Measurements from ENCODE around the gene CWF19L1.
"Not testable (repeated sequence)": the region's sequence is repeated elsewhere in the genome, so short reads cannot be mapped to it uniquely, and the experiment has no call there.

The CWF19L1 gene

GRCh38 chr10:100267239-100268104 lies at the start of gene CWF19L1:
TSS of gene CWF19L1 (minus strand) at chr10:100267638. CDS start at chr10:100267593, 45 bp downstream.
- peak; percentile 49 to 57 (median 53) for DNase-seq (ENCODE audit: low read depth in 3 of 3)

- no peak for DNase-seq (ENCODE audit: low read depth in 3 of 3)
Observed at GRCh38 chr10:100315615-100316014, 48.2 kb upstream of the CWF19L1 start.

GRCh38 chr10:100311298-100311697 lies 43.9 kb upstream of the CWF19L1 start:
- no peak for DNase-seq (ENCODE audit: low read depth in 3 of 3)

- no peak for DNase-seq (ENCODE audit: low read depth in 3 of 3)
Observed at GRCh38 chr10:100307684-100308083, 40.2 kb upstream of the CWF19L1 start.

- DNase-seq (ENCODE audit: low read depth in 3 of 3) = no peak
Observed at GRCh38 chr10:100306861-100307260, 39.4 kb upstream of the CWF19L1 start.

GRCh38 chr10:100304414-100304813 lies 37.0 kb upstream of the CWF19L1 start:
- no peak for DNase-seq (ENCODE audit: low read depth in 3 of 3)

- no peak for DNase-seq (ENCODE audit: low read depth in 3 of 3)
Observed at GRCh38 chr10:100303724-100304319, 36.4 kb upstream of the CWF19L1 start.

- not testable (repeated sequence) for DNase-seq (ENCODE audit: low read depth in 3 of 3)
Observed at GRCh38 chr10:100301123-100301522, 33.7 kb upstream of the CWF19L1 start.

- DNase-seq (ENCODE audit: low read depth in 3 of 3) = no peak
Observed at GRCh38 chr10:100297242-100297641, 29.8 kb upstream of the CWF19L1 start.

- no peak for DNase-seq (ENCODE audit: low read depth in 3 of 3)
Observed at GRCh38 chr10:100293066-100293465, 25.6 kb upstream of the CWF19L1 start.

- not testable (repeated sequence) for DNase-seq (ENCODE audit: low read depth in 3 of 3)
Observed at GRCh38 chr10:100292300-100292699, 24.9 kb upstream of the CWF19L1 start.

- DNase-seq (ENCODE audit: low read depth in 3 of 3) = no peak
Observed at GRCh38 chr10:100291356-100291755, 23.9 kb upstream of the CWF19L1 start.

- no peak for DNase-seq (ENCODE audit: low read depth in 3 of 3)
Observed at GRCh38 chr10:100289641-100290040, 22.2 kb upstream of the CWF19L1 start.

GRCh38 chr10:100288196-100288595 lies 20.8 kb upstream of the CWF19L1 start:
- no peak for DNase-seq (ENCODE audit: low read depth in 3 of 3)

- DNase-seq (ENCODE audit: low read depth in 3 of 3) = no peak
Observed at GRCh38 chr10:100287756-100288155, 20.3 kb upstream of the CWF19L1 start.

GRCh38 chr10:100286051-100287033 lies 18.9 kb upstream of the CWF19L1 start, which contains the start of gene BLOC1S2:
TSS of gene BLOC1S2 (minus strand) at chr10:100286680. CDS start at chr10:100286659, 21 bp downstream.
- DNase-seq (ENCODE audit: low read depth in 3 of 3) = peak; percentile 74 to 80 (median 78)

- not testable (repeated sequence) for DNase-seq (ENCODE audit: low read depth in 3 of 3)
Observed at GRCh38 chr10:100285326-100285725, 17.9 kb upstream of the CWF19L1 start.

GRCh38 chr10:100282907-100283306 lies 15.5 kb upstream of the CWF19L1 start:
- DNase-seq (ENCODE audit: low read depth in 3 of 3) = no peak

GRCh38 chr10:100276971-100277370 lies 9.5 kb upstream of the CWF19L1 start:
- not testable (repeated sequence) for DNase-seq (ENCODE audit: low read depth in 3 of 3)

GRCh38 chr10:100265821-100266485 lies 1.5 kb downstream of the CWF19L1 start:
- no peak for DNase-seq (ENCODE audit: low read depth in 3 of 3)

- DNase-seq (ENCODE audit: low read depth in 3 of 3) = no peak
Observed at GRCh38 chr10:100254191-100254590, 13.2 kb downstream of the CWF19L1 start.

Measured in stimulated activated CD4-positive, alpha-beta T cell treated with anti-CD3 and anti-CD28 coated beads, TNF-alpha, amount 100 ng/mL, for 4 hours (primary cell).